GM18502 (cell line): ENCODE data around the gene C3orf80.
"Not testable (repeated sequence)": the region's sequence is repeated elsewhere in the genome, so short reads cannot be mapped to it uniquely, and the experiment has no call there.

ENCODE experiments used
- ATAC-seq: cut with Tn5 transposase; IDR thresholded peaks from one replicate; pipeline ENCODE4 v1.9.1; 2021; ENCODE audit warnings: mild to moderate bottlenecking; ENCODE audit not compliant: unreplicated experiment, poor library complexity

C3orf80 gene

DNA sequence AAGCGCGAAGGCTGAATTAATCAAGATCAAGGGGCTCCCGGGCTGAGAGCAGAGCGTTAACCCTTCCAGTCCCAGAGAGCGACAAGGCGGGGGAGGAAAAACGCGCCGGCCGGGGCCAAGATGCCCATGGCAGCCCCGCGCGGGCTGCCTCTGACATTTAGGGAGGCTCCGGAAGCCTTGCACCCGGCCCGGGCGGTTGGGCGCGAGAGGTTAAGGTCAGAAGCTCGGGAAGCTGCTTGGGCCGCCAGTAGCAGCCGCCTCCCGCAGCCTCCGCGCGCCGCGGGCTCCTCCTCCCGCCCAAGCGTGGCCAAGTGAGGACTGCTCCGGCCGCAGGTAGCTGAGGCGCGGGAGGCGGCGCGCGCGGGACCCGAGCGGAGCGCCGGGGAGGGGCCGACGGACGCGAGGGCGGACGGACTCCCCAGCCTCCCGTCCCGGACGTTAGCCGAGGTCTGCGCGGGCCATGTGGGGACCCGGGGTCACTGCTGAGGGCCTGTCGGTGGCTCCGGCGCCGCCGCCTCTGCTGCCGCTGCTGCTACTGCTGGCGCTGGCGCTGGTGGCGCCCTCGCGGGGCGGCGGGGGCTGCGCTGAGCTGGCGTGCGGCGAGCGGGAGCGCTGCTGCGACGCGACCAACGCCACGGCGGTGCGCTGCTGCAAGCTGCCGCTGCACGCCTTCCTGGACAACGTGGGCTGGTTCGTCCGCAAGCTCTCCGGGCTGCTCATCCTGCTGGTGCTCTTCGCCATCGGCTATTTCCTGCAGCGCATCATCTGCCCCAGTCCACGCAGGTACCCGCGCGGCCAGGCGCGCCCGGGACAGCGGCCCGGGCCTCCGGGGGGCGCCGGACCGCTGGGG is at the start of gene C3orf80:
Gene C3orf80 (plus strand): TSS at position 247 of the 850 bp plus-strand sequence. CDS start 214 bp downstream, at position 461.
- peak; percentile 83 for ATAC-seq

DNA sequence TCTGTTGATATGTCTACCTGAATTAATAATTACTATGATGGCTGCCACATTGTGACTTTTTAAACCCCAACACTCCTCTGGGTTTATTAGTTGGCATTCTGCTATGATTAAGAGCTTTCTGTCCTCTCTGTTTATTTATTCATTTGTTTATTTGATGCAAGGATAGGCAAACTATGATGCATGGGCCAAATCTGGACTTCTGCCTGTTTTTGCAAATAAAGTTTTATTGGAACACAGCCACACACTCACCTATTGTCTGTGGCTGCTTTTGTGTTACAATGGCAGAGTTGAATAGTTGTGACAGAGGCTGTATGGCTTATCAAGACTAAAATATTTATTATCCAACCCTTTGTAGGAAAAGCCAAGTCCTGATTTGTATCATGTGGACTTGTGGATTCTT is 48.3 kb upstream of the C3orf80 start:
- ATAC-seq = no peak

DNA sequence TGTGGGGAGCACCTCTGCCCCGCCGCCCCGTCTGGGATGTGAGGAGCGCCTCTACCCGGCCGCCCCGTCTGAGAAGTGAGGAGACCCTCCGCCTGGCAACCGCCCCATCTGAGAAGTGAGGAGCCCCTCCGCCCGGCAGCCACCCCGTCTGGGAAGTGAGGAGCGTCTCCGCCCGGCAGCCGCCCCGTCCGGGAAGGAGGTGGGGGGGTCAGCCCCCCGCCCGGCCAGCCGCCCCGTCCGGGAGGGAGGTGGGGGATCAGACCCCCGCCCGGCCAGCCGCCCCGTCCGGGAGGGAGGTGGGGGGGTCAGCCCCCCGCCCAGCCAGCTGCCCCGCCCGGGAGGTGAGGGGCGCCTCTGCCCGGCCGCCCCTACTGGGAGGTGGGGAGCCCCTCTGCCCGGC is 46.6 kb upstream of the C3orf80 start:
- ATAC-seq = not testable (repeated sequence)

DNA sequence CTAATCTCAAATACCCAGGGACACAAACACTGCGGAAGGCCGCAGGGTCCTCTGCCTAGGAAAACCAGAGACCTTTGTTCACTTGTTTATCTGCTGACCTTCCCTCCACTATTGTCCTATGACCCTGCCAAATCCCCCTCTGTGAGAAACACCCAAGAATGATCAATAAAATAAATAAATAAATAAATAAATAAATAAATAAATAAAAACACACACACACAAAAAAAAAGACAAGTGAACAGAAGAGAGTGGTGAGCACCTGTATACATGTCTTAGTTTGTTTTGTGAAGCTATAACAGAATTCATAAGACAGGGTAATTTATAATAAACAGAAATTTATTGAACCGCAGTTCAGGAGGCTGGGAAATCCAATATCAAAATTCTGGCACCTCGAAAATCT is 45.8 kb upstream of the C3orf80 start:
- ATAC-seq = not testable (repeated sequence)

DNA sequence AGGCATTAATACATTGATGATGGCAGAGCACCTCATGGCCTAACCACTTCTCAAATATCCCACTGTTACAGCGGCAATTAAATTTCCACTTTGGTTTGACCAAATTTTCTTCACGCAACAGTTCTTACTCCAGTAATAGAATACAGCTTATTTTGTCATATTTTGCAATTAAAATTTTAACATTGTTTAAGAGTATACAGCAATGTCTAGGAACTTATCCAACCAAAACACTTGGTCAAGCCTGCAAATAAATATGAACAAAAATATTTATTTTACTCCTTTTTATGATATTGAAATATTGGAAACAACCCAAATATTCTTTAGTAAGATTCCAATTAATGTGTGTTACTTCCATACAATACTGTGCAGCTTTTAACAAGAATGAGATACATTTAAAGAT is 45.3 kb upstream of the C3orf80 start:
- no peak for ATAC-seq

DNA sequence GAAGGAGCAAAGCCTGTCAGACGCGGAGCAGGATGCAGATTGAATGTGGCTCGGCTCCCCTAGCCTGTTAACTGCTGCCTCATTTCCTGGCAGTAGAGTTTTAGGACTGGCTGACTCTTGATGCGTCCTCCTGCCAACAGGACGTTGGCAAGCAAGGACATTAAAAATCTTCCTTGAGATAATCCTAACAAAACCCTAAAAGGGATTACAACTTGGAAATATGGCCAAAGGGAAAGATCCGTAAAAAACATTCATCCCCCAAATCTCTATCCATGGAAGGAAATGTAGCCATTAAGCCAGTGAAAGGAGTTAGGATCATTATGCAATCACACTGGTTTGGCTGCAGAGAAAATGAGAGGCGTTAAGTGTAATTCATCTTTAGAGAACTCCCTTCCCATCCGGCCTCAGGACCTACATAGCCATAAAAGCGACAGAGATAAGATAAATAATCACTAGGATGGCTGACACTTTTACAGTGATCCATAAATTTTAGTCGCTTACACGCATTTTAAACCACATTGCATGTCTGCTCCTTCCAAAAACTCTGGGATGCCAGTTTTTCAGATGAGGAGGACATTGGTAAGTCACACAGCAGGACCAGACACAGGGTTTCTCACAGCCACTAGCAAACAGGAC is 44.5 kb upstream of the C3orf80 start:
- ATAC-seq = no peak

DNA sequence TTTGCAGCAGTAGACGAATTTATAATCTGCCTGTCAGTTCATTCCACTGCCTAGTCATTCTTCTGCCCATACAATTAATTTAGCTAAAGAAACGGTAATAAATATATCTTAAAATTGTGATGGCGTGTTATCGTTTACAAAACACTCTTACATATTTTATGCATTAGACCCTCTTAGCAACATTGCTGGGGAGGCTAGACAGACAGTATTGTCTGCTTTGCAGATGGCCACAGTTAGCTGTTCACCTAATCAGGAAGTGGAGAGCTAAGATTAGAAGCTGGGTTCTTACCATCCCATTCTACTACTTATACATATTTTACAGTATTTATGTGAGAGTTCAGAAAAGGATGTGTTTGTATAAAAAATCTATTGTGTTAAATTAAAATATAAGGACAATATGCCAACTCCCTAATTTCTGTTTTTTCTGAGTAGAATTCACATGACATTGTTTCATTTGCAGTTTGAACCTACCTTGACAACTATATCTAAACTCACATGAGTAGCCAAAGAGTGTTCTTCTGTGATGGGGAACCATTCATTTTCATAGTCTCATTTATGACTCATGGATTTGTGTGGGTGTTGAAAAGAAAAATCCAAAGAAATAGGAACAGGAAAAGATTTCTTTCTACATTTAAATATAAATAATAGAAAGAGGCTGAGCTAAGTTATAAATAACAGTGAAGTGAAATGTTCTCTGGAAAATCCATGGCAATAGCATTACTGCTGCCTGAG is 41.7 kb upstream of the C3orf80 start:
- ATAC-seq = peak; percentile 58

DNA sequence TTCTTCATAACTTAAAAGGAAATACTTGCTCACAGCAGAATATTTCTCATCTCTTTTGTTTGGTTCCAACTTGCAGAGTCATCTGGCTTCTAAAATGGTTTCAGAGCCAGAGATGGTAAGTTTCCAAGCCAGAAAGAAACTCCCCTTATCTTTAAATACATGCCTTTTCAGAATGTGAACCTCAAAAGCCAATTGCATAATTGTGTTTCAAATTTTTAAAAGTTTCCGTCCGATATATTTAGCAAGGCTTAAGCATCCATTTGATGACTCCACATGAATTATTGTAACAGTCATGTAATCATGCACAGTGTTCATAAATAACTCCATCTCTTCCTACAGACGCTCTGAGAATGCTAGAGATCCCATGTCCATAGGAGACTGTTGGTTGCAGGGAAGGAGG is 40.6 kb upstream of the C3orf80 start:
- no peak for ATAC-seq

DNA sequence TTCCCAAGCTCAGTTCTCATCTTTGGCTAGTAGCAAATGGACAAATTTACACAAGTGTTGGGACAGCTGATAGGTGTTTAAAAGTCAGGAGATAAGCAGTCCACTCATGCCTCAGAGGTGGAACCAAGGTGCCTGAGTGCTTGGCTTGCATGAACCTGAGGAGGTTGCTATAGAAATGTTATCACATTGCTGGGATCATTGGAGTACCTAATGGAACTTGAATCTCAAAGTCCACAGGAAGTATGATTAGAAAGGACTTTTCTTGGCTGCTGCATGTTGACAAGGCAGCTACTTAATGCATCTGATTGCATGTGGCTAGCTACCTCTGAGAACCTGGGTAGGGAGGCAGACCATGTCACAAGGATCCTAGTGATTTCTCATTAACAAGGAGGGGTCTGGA is 39.5 kb upstream of the C3orf80 start:
- ATAC-seq = no peak

DNA sequence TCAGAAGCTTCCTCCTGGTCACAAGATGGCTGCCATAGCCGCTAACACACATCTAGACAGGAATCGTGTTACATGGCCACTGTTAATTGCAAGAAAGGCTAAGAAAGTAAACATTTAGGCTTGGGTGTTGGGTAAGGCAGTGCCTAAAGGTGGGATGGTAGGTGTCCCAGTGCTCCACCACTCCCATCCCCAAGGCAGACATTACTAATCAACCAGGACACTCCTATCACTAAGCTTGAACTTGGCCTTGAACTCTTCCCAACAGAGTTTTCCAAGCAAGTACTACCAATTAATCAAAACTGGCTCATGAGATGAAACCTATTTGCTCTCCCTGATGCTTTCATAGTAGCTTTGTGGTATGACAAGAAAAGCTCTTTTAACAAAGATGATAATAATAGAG is 37.9 kb upstream of the C3orf80 start:
- ATAC-seq = no peak

DNA sequence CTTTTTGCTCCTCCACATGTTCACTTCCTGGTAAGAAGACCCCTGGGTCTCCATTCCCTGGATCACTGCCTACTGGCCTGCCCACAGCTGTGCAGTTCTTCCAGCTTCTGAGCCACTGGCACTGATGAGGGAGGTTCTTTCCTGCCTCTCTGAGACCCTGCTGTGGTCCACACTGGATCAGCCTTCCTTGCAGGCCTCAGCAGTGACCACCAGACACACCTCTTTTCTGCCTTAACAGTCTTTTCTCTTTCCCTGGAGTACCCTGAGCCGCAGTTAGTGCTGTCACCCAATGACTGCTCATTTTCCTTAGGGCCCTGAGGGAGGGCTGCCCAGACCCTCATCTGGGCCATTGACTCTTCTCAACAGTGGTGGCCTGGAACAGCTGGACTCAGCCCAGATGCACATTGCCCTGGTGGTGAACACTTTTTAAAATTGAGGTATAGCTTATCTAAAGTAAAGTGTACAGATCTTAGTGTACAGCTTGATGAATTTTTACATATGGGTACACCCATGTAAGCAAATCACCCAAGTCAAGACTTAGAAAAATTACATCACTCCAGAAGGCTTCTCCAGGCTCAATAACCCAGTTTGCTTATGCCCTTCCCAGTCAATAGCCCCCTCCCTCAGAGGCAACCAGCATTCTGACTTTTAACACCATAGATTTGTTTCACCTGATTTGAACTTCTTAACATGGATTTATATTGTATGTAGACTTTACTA is 32.8 kb upstream of the C3orf80 start:
- no peak for ATAC-seq

DNA sequence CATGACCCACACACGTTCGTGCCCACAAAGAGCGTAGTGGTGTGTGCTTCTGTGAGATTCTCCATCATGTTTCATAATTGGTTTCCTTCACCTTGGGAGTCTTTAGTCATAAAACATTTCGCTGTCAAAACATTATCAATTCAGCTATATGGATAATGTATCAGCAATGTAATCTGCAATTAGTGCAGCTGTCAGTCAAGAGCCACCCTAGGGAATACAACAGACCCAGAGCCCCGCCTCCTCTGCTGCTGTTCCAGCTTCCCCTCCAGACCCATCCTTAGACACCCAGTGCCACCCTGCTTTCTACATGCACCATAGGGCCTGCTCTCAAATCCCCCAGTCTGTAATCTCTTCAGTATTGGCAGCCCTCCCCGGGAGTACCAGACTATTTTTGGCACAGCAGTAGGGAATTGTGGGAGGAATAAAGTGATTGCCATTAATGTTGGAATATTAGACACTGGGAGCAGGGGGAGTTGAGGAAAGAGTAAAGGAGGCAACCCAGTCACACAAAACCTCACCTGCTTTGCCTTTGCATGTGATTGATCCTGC is 31.5 kb upstream of the C3orf80 start:
- no peak for ATAC-seq

DNA sequence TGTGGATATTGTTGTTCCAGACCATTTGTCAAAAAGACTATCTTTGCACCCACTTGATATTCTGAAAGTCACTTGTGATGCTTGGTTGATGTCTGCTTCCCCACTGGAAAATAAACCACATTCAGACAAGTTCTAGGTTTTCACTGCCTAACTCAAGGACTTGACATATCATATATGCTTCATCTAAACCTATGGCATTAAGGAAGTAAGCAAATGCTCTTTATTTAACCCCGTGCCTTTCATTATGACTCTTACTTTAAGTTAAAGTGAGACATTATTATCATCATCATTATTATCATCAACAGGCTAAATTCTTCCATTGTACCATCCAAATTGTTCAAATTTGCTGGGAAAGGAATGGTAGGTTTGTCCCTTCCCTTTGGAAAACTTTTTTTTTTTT is 30.8 kb upstream of the C3orf80 start:
- ATAC-seq = no peak

DNA sequence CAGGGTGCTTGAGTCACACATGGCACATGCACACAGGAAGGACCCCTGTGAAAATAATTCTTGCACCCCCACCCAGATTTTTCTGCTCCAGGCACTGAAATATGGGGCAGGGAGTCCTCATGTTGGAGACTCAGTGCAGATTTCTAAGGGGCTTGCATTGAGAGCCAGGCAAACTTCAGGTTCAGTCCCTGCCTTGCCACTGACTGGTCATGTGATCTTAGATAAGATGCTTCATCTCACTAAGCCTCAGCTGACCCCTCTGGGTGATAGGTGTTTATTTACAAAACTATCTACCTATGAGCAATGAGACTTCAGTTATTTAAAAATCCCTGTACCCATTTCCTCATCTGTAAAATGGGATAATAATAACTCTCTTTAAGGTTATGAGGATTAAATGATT is 30.1 kb upstream of the C3orf80 start:
- no peak for ATAC-seq

DNA sequence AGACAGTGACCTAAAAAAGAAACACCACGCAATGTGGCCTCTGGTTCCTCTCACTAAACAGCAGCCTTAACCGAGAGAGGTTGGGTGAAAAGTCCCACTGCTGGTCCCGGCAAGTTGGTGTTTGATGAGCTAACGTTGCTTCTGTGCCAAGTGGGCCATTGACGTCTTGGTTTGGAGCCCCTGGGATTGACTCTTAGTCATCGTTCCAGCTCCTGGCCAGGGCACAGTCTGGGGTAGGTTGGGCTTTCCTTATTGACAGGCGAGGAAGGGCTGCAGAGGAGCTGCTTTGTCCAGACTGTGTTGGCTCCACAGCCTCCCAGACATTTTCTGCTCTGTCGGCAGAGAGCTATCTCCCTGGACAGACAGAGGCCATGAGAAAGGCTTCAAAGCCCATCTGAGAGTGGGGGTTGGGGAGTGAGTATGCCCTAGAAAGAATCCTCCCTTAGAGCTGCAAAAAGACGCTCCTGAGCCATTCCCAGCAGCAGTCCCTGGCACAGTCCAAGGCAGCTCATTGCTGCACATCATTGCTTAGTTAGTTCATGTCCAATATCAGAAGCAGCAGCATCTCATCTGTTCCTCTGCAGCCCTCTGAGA is 28.6 kb upstream of the C3orf80 start:
- ATAC-seq = no peak

DNA sequence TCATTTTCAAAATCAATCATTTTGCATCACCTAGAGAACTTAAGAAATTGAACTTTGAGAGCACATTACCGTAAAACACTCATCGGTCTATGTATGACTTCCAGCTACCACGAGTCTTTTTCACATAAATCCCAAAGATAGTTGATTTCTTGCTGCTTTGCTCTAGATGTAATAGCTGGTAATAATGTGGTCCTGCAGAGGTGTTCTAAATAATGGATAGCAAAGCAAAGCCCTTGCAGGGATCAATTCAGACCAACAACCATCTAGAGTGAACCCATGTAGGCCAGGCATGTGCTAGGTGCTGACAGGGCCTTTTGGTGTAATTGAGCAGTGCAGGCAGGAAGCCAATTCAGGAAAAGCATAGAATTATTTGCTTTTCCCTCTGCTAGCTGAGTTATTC is 26.1 kb upstream of the C3orf80 start:
- ATAC-seq = no peak

DNA sequence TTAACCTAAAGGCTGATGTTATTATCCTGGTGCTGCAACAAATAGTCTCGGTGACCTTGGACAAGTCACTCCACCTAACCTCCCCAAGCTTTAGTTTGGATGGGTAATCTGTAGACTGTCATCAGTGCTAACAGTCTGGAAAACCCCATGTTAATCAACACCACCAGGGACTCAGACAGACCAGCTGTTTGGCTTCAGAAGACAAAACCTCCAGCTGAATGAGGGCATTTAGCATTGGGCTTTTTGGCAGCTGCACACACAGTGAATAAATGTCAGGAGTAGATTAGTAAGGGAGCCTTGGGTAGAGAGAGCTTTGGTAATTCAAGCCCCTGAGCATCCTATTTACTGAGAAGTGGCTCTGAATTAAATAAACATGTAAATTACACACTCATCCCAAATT is 24.9 kb upstream of the C3orf80 start:
- ATAC-seq = peak; percentile 53

DNA sequence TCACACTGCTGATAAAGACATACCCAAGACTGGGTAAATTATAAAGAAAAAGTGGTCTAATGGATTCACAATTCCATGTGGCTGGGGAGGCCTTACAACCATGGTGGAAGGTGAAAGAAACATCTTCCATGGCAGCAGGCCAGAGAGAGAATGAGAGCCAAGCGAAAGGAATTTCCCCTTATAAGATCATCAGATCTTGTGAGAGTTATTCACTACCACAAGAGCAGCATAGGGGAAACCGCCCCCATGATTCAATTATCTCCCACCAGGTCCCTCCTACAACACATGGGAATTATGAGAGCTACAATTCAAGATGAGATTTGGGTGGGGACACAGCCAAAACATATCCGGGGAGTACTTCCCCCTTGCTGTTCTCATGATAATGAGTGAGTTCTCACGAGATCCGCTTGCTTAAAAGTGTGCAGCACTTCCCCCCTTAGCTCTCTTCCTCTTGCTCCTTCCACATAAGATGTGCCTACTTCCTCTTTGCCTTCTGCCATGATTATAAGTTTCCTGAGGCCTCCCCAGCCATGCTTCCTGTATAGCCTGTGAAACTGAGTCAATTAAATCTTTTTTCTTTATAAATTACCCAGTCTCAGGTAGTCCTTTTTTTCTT is 20.7 kb upstream of the C3orf80 start:
- ATAC-seq = not testable (repeated sequence)

DNA sequence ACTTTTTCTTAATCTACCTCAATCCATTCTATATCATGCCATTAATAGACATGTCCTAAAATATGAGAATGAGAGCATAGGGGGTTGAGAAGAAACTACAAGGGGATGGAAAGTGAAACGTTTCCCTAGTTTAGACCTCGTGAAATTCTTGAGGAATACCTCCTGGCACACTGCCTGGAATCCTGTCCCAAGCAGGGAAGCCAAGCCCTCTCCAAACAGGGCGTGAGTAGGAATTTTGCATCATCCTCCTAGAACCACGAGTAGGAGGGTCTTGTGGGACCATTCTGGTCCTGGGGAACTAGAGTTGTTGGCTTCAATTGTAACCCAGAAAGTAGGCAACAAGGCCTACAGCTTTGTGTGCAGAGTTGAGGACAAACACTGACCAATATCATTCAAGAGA is 19.6 kb upstream of the C3orf80 start:
- ATAC-seq = no peak
